Endothelial cell of umbilical vein (primary cell): Measurements from ENCODE around the gene HTR3B. TPM values are rescaled to one million over a fixed set of nuclear protein-coding genes. Genes with fewer than 3 reads are reported as not detected.

Experiments
- BruUV-seq: library from RNA; stranded (reverse); fragments of 400-500 nt; replicated peaks from 2 replicates; lab custom pipeline; 2021; lab: Mats Ljungman, UMichigan
- CTCF ChIA-PET: fragments of 300-600, 350-600 bp; sonication (Branson Sonifier 250); formaldehyde crosslinking; loops from one replicate; lab custom pipeline; 2021; ENCODE audit warnings: antibody characterized with exemption, inconsistent platforms; lab: Charles Lee
- POLR2A ChIA-PET: fragments of 300-600, 350-600 bp; sonication (Branson Sonifier 250); formaldehyde crosslinking; loops from one replicate; lab custom pipeline; 2021; ENCODE audit warnings: antibody characterized with exemption, inconsistent platforms; lab: Charles Lee
- DNase-seq: peaks from one replicate; pipeline ENCODE4 v3.0.0-alpha.2; 2011; ENCODE audit warnings: low read depth, low spot score
- FAIRE-seq: peaks from 2 replicates; lab custom pipeline; 2011; peaks lifted over from hg19 to GRCh38; lab: Jason Lieb, UNC
- H2AFZ ChIP-seq: 2 replicates; pipeline ENCODE4 v1.6.0; 2012; ENCODE audit warnings: low read depth, low read length, control low read depth, inconsistent platforms
- H3K27ac ChIP-seq: 2 replicates; pipeline ENCODE4 v1.5.1; 2011; ENCODE audit warnings: low read depth, mild to moderate bottlenecking, control low read depth, low read length, moderate library complexity; ENCODE audit not compliant: insufficient read depth
- H3K27me3 ChIP-seq, 2 experiments: 2 replicates each; pipeline versions ENCODE4 v1.6.0 to v1.6.1; 2011; ENCODE audit warnings: low read length in 2 of 2, mixed read lengths in 1 of 2; ENCODE audit not compliant: control insufficient read depth in 2 of 2, insufficient read depth in 2 of 2
- H3K36me3 ChIP-seq, 2 experiments: 2 replicates in 1 of 2; 3 replicates in 1 of 2; pipeline ENCODE4 v1.5.1; 2011; ENCODE audit warnings: low read length in 2 of 2, mild to moderate bottlenecking in 1 of 2, moderate library complexity in 1 of 2; ENCODE audit not compliant: control insufficient read depth in 2 of 2, insufficient read depth in 2 of 2; ENCODE audit errors: extremely low read depth in 1 of 2
- H3K4me1 ChIP-seq: 3 replicates; pipeline ENCODE4 v1.5.1; 2011; ENCODE audit warnings: mild to moderate bottlenecking, low read length; ENCODE audit not compliant: control insufficient read depth, insufficient read depth; ENCODE audit errors: extremely low read depth
- H3K4me2 ChIP-seq: 2 replicates; pipeline ENCODE4 v1.6.1; 2011; ENCODE audit warnings: low read length, control low read depth, mixed read lengths; ENCODE audit not compliant: insufficient read depth
- H3K4me3 ChIP-seq, 3 experiments: fragments of 200-600 bp in 1 of 3; sonication (generic), shearing (Covaris generic) in 1 of 3; replicated peaks in 1 of 3; 2 replicates each; pipeline ENCODE4 v1.5.1; 2011 to 2016; ENCODE audit warnings: control low read depth in 3 of 3, low read length in 3 of 3, mild to moderate bottlenecking in 2 of 3, inconsistent platforms in 1 of 3, low read depth in 1 of 3, moderate library complexity in 1 of 3; ENCODE audit not compliant: insufficient read depth in 1 of 3
- H3K79me2 ChIP-seq: 2 replicates; pipeline ENCODE4 v1.6.0; 2012; ENCODE audit warnings: low read length, inconsistent platforms; ENCODE audit not compliant: control insufficient read depth, insufficient read depth
- H3K9ac ChIP-seq: replicated peaks from 2 replicates; pipeline ENCODE3; 2011; ENCODE audit warnings: low read length, control low read depth; ENCODE audit not compliant: insufficient read depth; ENCODE audit errors: extremely low read depth
- H3K9me1 ChIP-seq: replicated peaks from 3 replicates; pipeline ENCODE4 v1.6.0; 2011; ENCODE audit warnings: mild to moderate bottlenecking, low read length; ENCODE audit not compliant: control insufficient read depth, insufficient read depth; ENCODE audit errors: extremely low read depth
- H3K9me3 ChIP-seq: replicated peaks from 2 replicates; pipeline ENCODE4 v1.5.1; 2012; ENCODE audit warnings: low read length, inconsistent platforms; ENCODE audit not compliant: control insufficient read depth, insufficient read depth
- H4K20me1 ChIP-seq: replicated peaks from 2 replicates; pipeline ENCODE3; 2011; ENCODE audit warnings: mild to moderate bottlenecking, low read length; ENCODE audit not compliant: control insufficient read depth, insufficient read depth; ENCODE audit errors: extremely low read depth
- CTCF ChIP-seq, 2 donors: IDR thresholded peaks; 1 replicate in 1 of 2; 2 replicates in 1 of 2; pipeline ENCODE4 v1.5.1; 2011; ENCODE audit warnings: low read length in 2 of 2, mild to moderate bottlenecking in 2 of 2, moderate library complexity in 2 of 2, control low read depth in 1 of 2, inconsistent platforms in 1 of 2, low read depth in 1 of 2; ENCODE audit not compliant: insufficient read depth in 1 of 2; ENCODE audit errors: extremely low read depth in 1 of 2
- EZH2 ChIP-seq: IDR thresholded peaks from 2 replicates; pipeline ENCODE4 v1.6.1; 2012; ENCODE audit warnings: borderline replicate concordance, low read depth, mild to moderate bottlenecking, moderate library complexity, low read length, inconsistent platforms; ENCODE audit not compliant: severe bottlenecking
- FOS ChIP-seq: IDR thresholded peaks from 2 replicates; pipeline ENCODE4 v1.6.1; 2011; ENCODE audit warnings: mild to moderate bottlenecking, low read length, moderate library complexity, borderline replicate concordance; ENCODE audit not compliant: insufficient read depth
- GATA2 ChIP-seq: IDR thresholded peaks from 2 replicates; pipeline ENCODE4 v1.7.0; 2011; ENCODE audit warnings: low read depth, mild to moderate bottlenecking, moderate library complexity, mixed read lengths, low read length; ENCODE audit not compliant: insufficient read length, insufficient read depth
- JUN ChIP-seq: IDR thresholded peaks from 2 replicates; pipeline ENCODE4 v1.6.1; 2011; ENCODE audit warnings: borderline replicate concordance, low read depth; ENCODE audit not compliant: insufficient read length, insufficient read depth
- MYC ChIP-seq: IDR thresholded peaks from one replicate; pipeline ENCODE4 v1.6.1; 2011; ENCODE audit warnings: mild to moderate bottlenecking, low read depth, low read length
- POLR2A ChIP-seq: IDR thresholded peaks from 2 replicates; pipeline ENCODE4 v1.6.1; 2012; ENCODE audit warnings: low read depth, mild to moderate bottlenecking, control low read depth, low read length
- POLR2AphosphoS5 ChIP-seq: IDR thresholded peaks from 2 replicates; pipeline ENCODE4 v1.6.1; 2012; ENCODE audit warnings: low read depth, mild to moderate bottlenecking, control low read depth, low read length, moderate library complexity; ENCODE audit not compliant: insufficient read depth
- dilution Hi-C: fragments of 300-500 bp; cut with MboI; formaldehyde crosslinking; loops from one replicate; pipeline ENCODE4 v1.15.0; 2019; ENCODE audit warnings: low sequenced_read_pairs; ENCODE audit not compliant: extremely low pct_ligation_motif_present
- intact Hi-C: fragments of 100-400 bp; cut with micrococcal nuclease; formaldehyde crosslinking; loops from one replicate; pipeline ENCODE4 v1.10.0; 2022
- polyA plus RNA-seq, 4 experiments: library from polyadenylated mRNA; depleted of rRNA in 3 of 4; stranded (reverse) in 3 of 4; unstranded in 1 of 4; fragments of >200 nt; gene quantifications; 2 replicates each; pipeline versions ENCODE4 v1.2.1 to v1.2.3, GENCODE V29; 2011 to 2012; ENCODE audit warnings: missing spikeins in 1 of 4
- total RNA-seq: library from RNA; stranded (reverse); gene quantifications from 2 replicates; pipeline ENCODE4 v1.2.3, GENCODE V29; 2021
- TF ChIP-seq, protein P1 (sequence below): IDR thresholded peaks from 2 replicates; pipeline ENCODE4 v1.6.1; 2011; ENCODE audit not compliant: insufficient read depth, insufficient read length

Gene HTR3B
- total and polyA plus RNA-seq, 2 donors (not counting 3 experiments of a cell fraction or from before 2014, with no cell fraction given), result not detected

GRCh38 chr11:113952070-113952469 is 47.5 kb downstream of the HTR3B start:
- Histone ChIP-seq H3K4me2 (no peak overlapping the region), H2AFZ (no peak overlapping the region), H4K20me1 (no peaks in the 10 kb centered on the region), H3K4me3 (no peak overlapping the region), H3K9me1 (no peaks in the 10 kb centered on the region), H3K9ac (no peak overlapping the region), H3K79me2 (no peaks in the 10 kb centered on the region), H3K4me1 (no peaks in the 10 kb centered on the region), H3K9me3 (no peaks in the 10 kb centered on the region), H3K27ac (no peak overlapping the region), H3K36me3 (no peaks in the 10 kb centered on the region), H3K27me3 (peaks cover 0 to 10% of the 10 kb centered on the region in 2 experiments)
- POLR2A ChIA-PET, result no interaction called here
- TF ChIP-seq POLR2A (no peak), JUN (no peak), MYC (no peak), FOS (no peak), CTCF (IDR thresholded peaks at IDR 0.05; ENCODE audit: extremely low read depth in 1 of 2, insufficient read depth in 1 of 2, low read depth in 1 of 2, low read length in 2 of 2) (no peak), GATA2 (no peak), EZH2 (no peak), POLR2AphosphoS5 (no peak)
- TF ChIP-seq, protein P1, sequence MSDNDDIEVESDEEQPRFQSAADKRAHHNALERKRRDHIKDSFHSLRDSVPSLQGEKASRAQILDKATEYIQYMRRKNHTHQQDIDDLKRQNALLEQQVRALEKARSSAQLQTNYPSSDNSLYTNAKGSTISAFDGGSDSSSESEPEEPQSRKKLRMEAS, result no peak
- FAIRE-seq (no peak), DNase-seq (no peak)
- CTCF ChIA-PET, result no interaction called here
- dilution Hi-C loops, result no loop called here
- intact Hi-C loops, result no loop called here
- BruUV-seq, result no TSS peak
